Measurements from ENCODE around the gene PROCR.

DNA sequence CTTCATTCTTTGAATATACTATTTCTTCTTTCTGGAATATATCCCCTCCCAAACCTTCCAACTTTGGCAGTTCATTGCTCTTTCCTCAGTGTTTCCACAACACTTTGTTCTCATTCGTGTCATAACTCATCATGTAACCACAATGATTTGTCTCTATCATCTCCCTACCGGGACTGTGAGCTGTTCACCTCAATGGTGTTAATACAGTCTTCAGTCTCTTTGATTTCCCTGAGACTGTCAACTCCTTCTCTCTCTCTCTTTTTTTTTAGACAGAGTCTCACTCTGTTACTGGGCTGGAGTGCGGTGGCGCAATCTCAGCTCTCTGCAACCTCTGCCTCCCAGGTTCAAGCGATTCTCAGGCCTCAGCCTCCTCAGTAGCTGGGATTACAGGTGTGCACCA, 52.1 kb downstream of the PROCR start:
- no peak for TF ChIP-seq POLR2A (IDR thresholded peaks at IDR 0.05; ENCODE audit: borderline replicate concordance, extremely low read depth, insufficient read depth, insufficient read length)
- TF ChIP-seq, protein P1, sequence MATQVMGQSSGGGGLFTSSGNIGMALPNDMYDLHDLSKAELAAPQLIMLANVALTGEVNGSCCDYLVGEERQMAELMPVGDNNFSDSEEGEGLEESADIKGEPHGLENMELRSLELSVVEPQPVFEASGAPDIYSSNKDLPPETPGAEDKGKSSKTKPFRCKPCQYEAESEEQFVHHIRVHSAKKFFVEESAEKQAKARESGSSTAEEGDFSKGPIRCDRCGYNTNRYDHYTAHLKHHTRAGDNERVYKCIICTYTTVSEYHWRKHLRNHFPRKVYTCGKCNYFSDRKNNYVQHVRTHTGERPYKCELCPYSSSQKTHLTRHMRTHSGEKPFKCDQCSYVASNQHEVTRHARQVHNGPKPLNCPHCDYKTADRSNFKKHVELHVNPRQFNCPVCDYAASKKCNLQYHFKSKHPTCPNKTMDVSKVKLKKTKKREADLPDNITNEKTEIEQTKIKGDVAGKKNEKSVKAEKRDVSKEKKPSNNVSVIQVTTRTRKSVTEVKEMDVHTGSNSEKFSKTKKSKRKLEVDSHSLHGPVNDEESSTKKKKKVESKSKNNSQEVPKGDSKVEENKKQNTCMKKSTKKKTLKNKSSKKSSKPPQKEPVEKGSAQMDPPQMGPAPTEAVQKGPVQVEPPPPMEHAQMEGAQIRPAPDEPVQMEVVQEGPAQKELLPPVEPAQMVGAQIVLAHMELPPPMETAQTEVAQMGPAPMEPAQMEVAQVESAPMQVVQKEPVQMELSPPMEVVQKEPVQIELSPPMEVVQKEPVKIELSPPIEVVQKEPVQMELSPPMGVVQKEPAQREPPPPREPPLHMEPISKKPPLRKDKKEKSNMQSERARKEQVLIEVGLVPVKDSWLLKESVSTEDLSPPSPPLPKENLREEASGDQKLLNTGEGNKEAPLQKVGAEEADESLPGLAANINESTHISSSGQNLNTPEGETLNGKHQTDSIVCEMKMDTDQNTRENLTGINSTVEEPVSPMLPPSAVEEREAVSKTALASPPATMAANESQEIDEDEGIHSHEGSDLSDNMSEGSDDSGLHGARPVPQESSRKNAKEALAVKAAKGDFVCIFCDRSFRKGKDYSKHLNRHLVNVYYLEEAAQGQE (IDR thresholded peaks at IDR 0.05; ENCODE audit: low read depth), result no peak
- TF ChIP-seq, protein P2, sequence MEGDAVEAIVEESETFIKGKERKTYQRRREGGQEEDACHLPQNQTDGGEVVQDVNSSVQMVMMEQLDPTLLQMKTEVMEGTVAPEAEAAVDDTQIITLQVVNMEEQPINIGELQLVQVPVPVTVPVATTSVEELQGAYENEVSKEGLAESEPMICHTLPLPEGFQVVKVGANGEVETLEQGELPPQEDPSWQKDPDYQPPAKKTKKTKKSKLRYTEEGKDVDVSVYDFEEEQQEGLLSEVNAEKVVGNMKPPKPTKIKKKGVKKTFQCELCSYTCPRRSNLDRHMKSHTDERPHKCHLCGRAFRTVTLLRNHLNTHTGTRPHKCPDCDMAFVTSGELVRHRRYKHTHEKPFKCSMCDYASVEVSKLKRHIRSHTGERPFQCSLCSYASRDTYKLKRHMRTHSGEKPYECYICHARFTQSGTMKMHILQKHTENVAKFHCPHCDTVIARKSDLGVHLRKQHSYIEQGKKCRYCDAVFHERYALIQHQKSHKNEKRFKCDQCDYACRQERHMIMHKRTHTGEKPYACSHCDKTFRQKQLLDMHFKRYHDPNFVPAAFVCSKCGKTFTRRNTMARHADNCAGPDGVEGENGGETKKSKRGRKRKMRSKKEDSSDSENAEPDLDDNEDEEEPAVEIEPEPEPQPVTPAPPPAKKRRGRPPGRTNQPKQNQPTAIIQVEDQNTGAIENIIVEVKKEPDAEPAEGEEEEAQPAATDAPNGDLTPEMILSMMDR (IDR thresholded peaks at IDR 0.05 in 2 of 3, conservative IDR thresholded peaks at IDR 0.05 in 1 of 3; ENCODE audit: borderline replicate concordance in 1 of 3, insufficient read depth in 1 of 3, low read depth in 2 of 3, low read length in 2 of 3), result no peak
- no peak for TF ChIP-seq YY1 (IDR thresholded peaks at IDR 0.05; ENCODE audit: extremely low read depth, insufficient replicate concordance, low read depth, low read length)
- TF ChIP-seq SIN3A (IDR thresholded peaks at IDR 0.05; ENCODE audit: low read depth), result no peak
- TF ChIP-seq EGR1 (IDR thresholded peaks at IDR 0.05; ENCODE audit: low read depth), result no peak
- no peak for TF ChIP-seq EZH2 (IDR thresholded peaks at IDR 0.05)
